SK-N-SH (cell line): Measurements from ENCODE around the gene SMYD3. TPM values are rescaled to one million over a fixed set of nuclear protein-coding genes. Genes with fewer than 3 reads are reported as not detected.
A peak's percentile ranks its signal among the peaks of the same experiment; 100 is the strongest.

Experiments
- CTCF ChIA-PET: fragments of 300-600, 350-600 bp; formaldehyde crosslinking; extraction: SDS; loops from one replicate; lab custom pipeline; 2021; lab: Yijun Ruan, JAX
- POLR2A ChIA-PET: fragments of 350-600 bp; sonication (Branson Sonifier 250); formaldehyde crosslinking; extraction: SDS; loops from one replicate; lab custom pipeline; 2020; ENCODE audit warnings: antibody characterized with exemption, inconsistent platforms; lab: Yijun Ruan, JAX
- DNase-seq: peaks from one replicate; pipeline ENCODE4 v3.0.0; 2012
- H2AFZ ChIP-seq: fragments of 200-600 bp; sonication (generic); 2 replicates; pipeline ENCODE4 v1.8.1; 2016; ENCODE audit warnings: antibody characterized with exemption, mild to moderate bottlenecking, low read depth
- H3F3A ChIP-seq: fragments of 200-600 bp; sonication (generic); replicated peaks from 2 replicates; pipeline ENCODE3; 2016; ENCODE audit warnings: antibody characterized with exemption, mild to moderate bottlenecking; ENCODE audit not compliant: insufficient read depth
- H3K27ac ChIP-seq, 2 experiments: fragments of 200-500 bp in 1 of 2; fragments of 200-600 bp in 1 of 2; sonication (Bioruptor generic) in 1 of 2; sonication (generic), shearing (Covaris generic) in 1 of 2; 2 replicates each; pipeline versions ENCODE4 v1.5.1 to v1.6.1; 2014 to 2016; ENCODE audit warnings: low read depth in 2 of 2, inconsistent platforms in 1 of 2, low read length in 1 of 2, mild to moderate bottlenecking in 1 of 2, mixed read lengths in 1 of 2
- H3K27me3 ChIP-seq: fragments of 200-600 bp; sonication (generic), shearing (Covaris generic); 2 replicates; pipeline ENCODE4 v1.6.1; 2016; ENCODE audit warnings: mixed run types; ENCODE audit not compliant: insufficient read depth
- H3K36me3 ChIP-seq, 2 experiments: fragments of 200-500 bp in 1 of 2; fragments of 200-600 bp in 1 of 2; sonication (Bioruptor generic) in 1 of 2; sonication (generic) in 1 of 2; replicated peaks in 1 of 2; 2 replicates each; pipeline versions ENCODE3 to v1.5.1; 2014 to 2016; ENCODE audit warnings: low read length in 1 of 2, mild to moderate bottlenecking in 1 of 2; ENCODE audit not compliant: insufficient read depth in 2 of 2, control insufficient read depth in 1 of 2
- H3K4me1 ChIP-seq, 2 experiments: fragments of 200-500 bp in 1 of 2; fragments of 200-600 bp in 1 of 2; sonication (Bioruptor generic) in 1 of 2; sonication (generic), shearing (Covaris generic) in 1 of 2; 2 replicates each; pipeline versions ENCODE4 v1.5.1 to v1.6.1; 2014 to 2016; ENCODE audit warnings: low read depth in 1 of 2, low read length in 1 of 2, mixed run types in 1 of 2; ENCODE audit not compliant: insufficient read depth in 2 of 2, control insufficient read depth in 1 of 2
- H3K4me2 ChIP-seq: fragments of 200-600 bp; sonication (generic), shearing (Covaris generic); 2 replicates; pipeline ENCODE4 v1.6.1; 2017; ENCODE audit warnings: mixed run types
- H3K4me3 ChIP-seq, 2 experiments: fragments of 200-500 bp in 1 of 2; fragments of 200-600 bp in 1 of 2; sonication (Bioruptor generic) in 1 of 2; sonication (generic), shearing (Covaris generic) in 1 of 2; 2 replicates each; pipeline versions ENCODE4 v1.5.1 to v1.8.1; 2014 to 2016; ENCODE audit warnings: low read depth in 2 of 2, inconsistent platforms in 1 of 2, low read length in 1 of 2, mild to moderate bottlenecking in 1 of 2, mixed read lengths in 1 of 2, moderate library complexity in 1 of 2
- H3K79me2 ChIP-seq: fragments of 200-600 bp; sonication (generic); 2 replicates; pipeline ENCODE4 v1.8.1; 2017; ENCODE audit warnings: mild to moderate bottlenecking; ENCODE audit not compliant: insufficient read depth
- H3K9ac ChIP-seq: fragments of 200-600 bp; sonication (generic); 2 replicates; pipeline ENCODE4 v1.6.1; 2017; ENCODE audit warnings: mixed run types
- H3K9me2 ChIP-seq: fragments of 200-600 bp; sonication (generic); 2 replicates; pipeline ENCODE4 v1.6.1; 2017; ENCODE audit warnings: mixed run types
- H3K9me3 ChIP-seq: fragments of 200-600 bp; sonication (generic); 2 replicates; pipeline ENCODE4 v1.6.1; 2017; ENCODE audit warnings: mixed run types, mild to moderate bottlenecking, moderate library complexity
- H4K20me1 ChIP-seq: fragments of 200-600 bp; sonication (generic); 2 replicates; pipeline ENCODE4 v1.6.1; 2017; ENCODE audit warnings: mild to moderate bottlenecking, mixed run types; ENCODE audit not compliant: insufficient read depth
- CHD2 ChIP-seq: fragments of 150-350 bp; IDR thresholded peaks from 2 replicates; pipeline ENCODE4 v1.6.1; 2018; ENCODE audit warnings: low read length; ENCODE audit not compliant: partially characterized antibody
- ELF1 ChIP-seq: IDR thresholded peaks from 2 replicates; pipeline ENCODE4 v1.4.0; 2012
- EP300 ChIP-seq, 2 experiments: IDR thresholded peaks; 2 replicates each; pipeline versions ENCODE4 v1.4.0 to v1.6.1; 2012; ENCODE audit warnings: borderline replicate concordance in 1 of 2, low read depth in 1 of 2, low read length in 1 of 2
- EZH2phosphoT487 ChIP-seq: fragments of 200-600 bp; sonication (generic); IDR thresholded peaks from 2 replicates; pipeline ENCODE4 v1.6.1; 2017; ENCODE audit warnings: low read depth, mixed run types, mild to moderate bottlenecking, antibody characterized with exemption, moderate library complexity, borderline replicate concordance
- FOXJ3 ChIP-seq: sonication (generic); formaldehyde crosslinking; IDR thresholded peaks from 2 replicates; pipeline ENCODE4 v1.5.1; 2020; ENCODE audit warnings: mild to moderate bottlenecking, missing genetic modification reagents
- FOXM1 ChIP-seq: IDR thresholded peaks from 2 replicates; pipeline ENCODE4 v1.4.0; 2012; ENCODE audit warnings: low read depth, mild to moderate bottlenecking
- GABPA ChIP-seq: IDR thresholded peaks from 2 replicates; pipeline ENCODE4 v1.4.0; 2012; ENCODE audit warnings: low read depth, mild to moderate bottlenecking
- GATA2 ChIP-seq: sonication (generic); formaldehyde crosslinking; IDR thresholded peaks from 2 replicates; pipeline ENCODE4 v1.5.0; 2020; ENCODE audit warnings: mild to moderate bottlenecking, missing genetic modification reagents
- IRF3 ChIP-seq: fragments of 150-350 bp; IDR thresholded peaks from 2 replicates; pipeline ENCODE4 v1.6.1; 2016; ENCODE audit warnings: mild to moderate bottlenecking, low read depth, low read length
- MEF2A ChIP-seq: IDR thresholded peaks from 2 replicates; pipeline ENCODE4 v1.4.0; 2012; ENCODE audit warnings: low read depth, borderline replicate concordance
- MXI1 ChIP-seq: IDR thresholded peaks from 2 replicates; pipeline ENCODE4 v1.6.1; 2012; ENCODE audit warnings: mild to moderate bottlenecking, low read depth, low read length, improper control_type of control experiment
- NRF1 ChIP-seq: IDR thresholded peaks from 2 replicates; pipeline ENCODE4 v1.6.1; 2012; ENCODE audit warnings: low read depth, mild to moderate bottlenecking, low read length
- PBX3 ChIP-seq: IDR thresholded peaks from 2 replicates; pipeline ENCODE4; 2012
- POLR2AphosphoS5 ChIP-seq: IDR thresholded peaks from 2 replicates; pipeline ENCODE4 v1.6.1; 2012; ENCODE audit warnings: low read depth, low read length
- RAD21 ChIP-seq: IDR thresholded peaks from 2 replicates; pipeline ENCODE4 v1.6.1; 2012; ENCODE audit warnings: mild to moderate bottlenecking, low read length
- RFX5 ChIP-seq: IDR thresholded peaks from 2 replicates; pipeline ENCODE4 v1.6.1; 2012; ENCODE audit warnings: mild to moderate bottlenecking, improper control_type of control experiment, low read length
- RXRA ChIP-seq: IDR thresholded peaks from 2 replicates; pipeline ENCODE4 v1.4.0; 2012; ENCODE audit warnings: low read depth, mild to moderate bottlenecking, borderline replicate concordance
- TAF1 ChIP-seq: IDR thresholded peaks from 2 replicates; pipeline ENCODE4 v1.6.1; 2012; ENCODE audit warnings: low read depth, mild to moderate bottlenecking, low read length, moderate library complexity, borderline replicate concordance
- TCF12 ChIP-seq: IDR thresholded peaks from 2 replicates; pipeline ENCODE4 v1.4.0; 2012
- TEAD4 ChIP-seq: IDR thresholded peaks from 2 replicates; pipeline ENCODE4 v1.4.0; 2012; ENCODE audit warnings: mild to moderate bottlenecking, borderline replicate concordance; ENCODE audit not compliant: insufficient read depth
- YY1 ChIP-seq: IDR thresholded peaks from 2 replicates; pipeline ENCODE4 v1.4.0; 2012; ENCODE audit warnings: low read depth, mild to moderate bottlenecking
- WGBS: methylation state at CpG from one replicate; pipeline ENCODE4 v1.1.6; 2017; ENCODE audit warnings: low lambda C conversion rate; 5-methylcytosine and 5-hydroxymethylcytosine counted together
- polyA plus RNA-seq, 3 experiments: library from polyadenylated mRNA; depleted of rRNA; stranded (reverse); fragments of >200 nt; gene quantifications; 2 replicates each; pipeline ENCODE4 v1.2.3, GENCODE V29; 2012
- TF ChIP-seq, protein P1 (sequence below): IDR thresholded peaks from 2 replicates; pipeline ENCODE4 v1.4.0; 2012; ENCODE audit warnings: low read depth, borderline replicate concordance
- TF ChIP-seq, protein P2 (sequence below): IDR thresholded peaks from 2 replicates; pipeline ENCODE4 v1.6.1; 2012; ENCODE audit warnings: mild to moderate bottlenecking, low read depth, low read length, moderate library complexity
- TF ChIP-seq, protein P3 (sequence below): fragments of 150-350 bp; IDR thresholded peaks from 2 replicates; pipeline ENCODE4 v1.6.1; 2017; ENCODE audit warnings: antibody characterized with exemption, low read length, low read depth, borderline replicate concordance
- TF ChIP-seq, protein P4 (sequence below): IDR thresholded peaks from 2 replicates; pipeline ENCODE4 v1.4.0; 2012; ENCODE audit warnings: low read depth, borderline replicate concordance

The SMYD3 gene
- polyA plus RNA-seq, 1 of the 3 experiments (the other 2 are of a cell fraction), result 31.4 TPM

DNA sequence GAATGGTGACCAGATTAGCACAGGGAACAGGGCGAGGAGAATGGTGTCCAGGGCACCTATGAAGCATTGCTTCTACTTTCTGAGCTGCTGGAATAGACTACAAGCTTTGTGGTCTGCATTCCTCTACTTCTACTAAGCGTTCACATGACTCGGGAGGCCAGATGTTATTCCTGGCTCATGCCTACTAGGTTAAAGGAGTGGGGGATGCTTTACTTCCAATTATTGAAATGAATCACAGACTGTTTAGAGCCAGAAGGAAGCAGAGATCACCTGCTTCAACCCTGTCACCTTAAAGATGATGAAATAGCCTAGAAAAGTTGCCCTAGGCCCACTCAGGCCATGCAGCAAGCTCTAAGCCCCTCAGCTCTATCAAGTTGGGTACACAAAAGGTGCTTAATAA is 718.8 kb downstream of the SMYD3 start:
- H3K4me2 ChIP-seq, result peak overlapping the region; percentile 50
- peak overlapping the region; percentile 30; the same call in 1 of the 2 replicates for H3K9ac ChIP-seq
- no peak overlapping the region for H2AFZ ChIP-seq
- 22% methylated on average over 3 of the region's 3 CpGs for WGBS
- H3K27ac ChIP-seq, result peak overlapping the region; percentile 86 to 100
- no peaks in the 10 kb centered on the region for H3K27me3 ChIP-seq
- no peaks in the 10 kb centered on the region for H3K36me3 ChIP-seq
- no peaks in the 10 kb centered on the region for H3K79me2 ChIP-seq
- H3K9me2 ChIP-seq, result no peaks in the 10 kb centered on the region
- peaks cover 4% of the 10 kb centered on the region for H3F3A ChIP-seq
- ChIA-PET POLR2A (no interaction called here), CTCF (interaction anchor here (0.8 kb wide), 1 partner anchor 635 kb away, joined by 3 read pairs; no protein-coding TSS in a partner anchor)
- H3K9me3 ChIP-seq, result no peaks in the 10 kb centered on the region
- H4K20me1 ChIP-seq, result no peaks in the 10 kb centered on the region
- no peak for DNase-seq
- peaks cover 20 to 49% of the 10 kb centered on the region in 2 experiments for H3K4me1 ChIP-seq
- no peak overlapping the region for H3K4me3 ChIP-seq
- TF ChIP-seq RFX5, result no peak
- no peak for TF ChIP-seq RAD21
- no peak for TF ChIP-seq IRF3
- TF ChIP-seq YY1, result no peak
- TF ChIP-seq GATA2 (CRISPR knock-in tag), result no peak
- TF ChIP-seq FOXJ3 (CRISPR knock-in tag), result no peak
- TF ChIP-seq, protein P1, sequence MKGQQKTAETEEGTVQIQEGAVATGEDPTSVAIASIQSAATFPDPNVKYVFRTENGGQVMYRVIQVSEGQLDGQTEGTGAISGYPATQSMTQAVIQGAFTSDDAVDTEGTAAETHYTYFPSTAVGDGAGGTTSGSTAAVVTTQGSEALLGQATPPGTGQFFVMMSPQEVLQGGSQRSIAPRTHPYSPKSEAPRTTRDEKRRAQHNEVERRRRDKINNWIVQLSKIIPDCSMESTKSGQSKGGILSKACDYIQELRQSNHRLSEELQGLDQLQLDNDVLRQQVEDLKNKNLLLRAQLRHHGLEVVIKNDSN, result peak; percentile 87
- 0 out of 2 replicates have a peak, but pooled peaks have one; percentile 33 for TF ChIP-seq ELF1
- TF ChIP-seq EP300 (IDR thresholded peaks at IDR 0.05; ENCODE audit: borderline replicate concordance in 1 of 2, low read depth in 1 of 2, low read length in 1 of 2), result peak; percentile 75 to 97
- TF ChIP-seq TCF12, result peak; percentile 99
- no peak for TF ChIP-seq GABPA
- no peak for TF ChIP-seq EZH2phosphoT487
- peak; percentile 84 for TF ChIP-seq TEAD4
- TF ChIP-seq MXI1, result no peak
- peak; percentile 14; the same call in 1 of the 2 replicates for TF ChIP-seq TAF1
- TF ChIP-seq, protein P2, sequence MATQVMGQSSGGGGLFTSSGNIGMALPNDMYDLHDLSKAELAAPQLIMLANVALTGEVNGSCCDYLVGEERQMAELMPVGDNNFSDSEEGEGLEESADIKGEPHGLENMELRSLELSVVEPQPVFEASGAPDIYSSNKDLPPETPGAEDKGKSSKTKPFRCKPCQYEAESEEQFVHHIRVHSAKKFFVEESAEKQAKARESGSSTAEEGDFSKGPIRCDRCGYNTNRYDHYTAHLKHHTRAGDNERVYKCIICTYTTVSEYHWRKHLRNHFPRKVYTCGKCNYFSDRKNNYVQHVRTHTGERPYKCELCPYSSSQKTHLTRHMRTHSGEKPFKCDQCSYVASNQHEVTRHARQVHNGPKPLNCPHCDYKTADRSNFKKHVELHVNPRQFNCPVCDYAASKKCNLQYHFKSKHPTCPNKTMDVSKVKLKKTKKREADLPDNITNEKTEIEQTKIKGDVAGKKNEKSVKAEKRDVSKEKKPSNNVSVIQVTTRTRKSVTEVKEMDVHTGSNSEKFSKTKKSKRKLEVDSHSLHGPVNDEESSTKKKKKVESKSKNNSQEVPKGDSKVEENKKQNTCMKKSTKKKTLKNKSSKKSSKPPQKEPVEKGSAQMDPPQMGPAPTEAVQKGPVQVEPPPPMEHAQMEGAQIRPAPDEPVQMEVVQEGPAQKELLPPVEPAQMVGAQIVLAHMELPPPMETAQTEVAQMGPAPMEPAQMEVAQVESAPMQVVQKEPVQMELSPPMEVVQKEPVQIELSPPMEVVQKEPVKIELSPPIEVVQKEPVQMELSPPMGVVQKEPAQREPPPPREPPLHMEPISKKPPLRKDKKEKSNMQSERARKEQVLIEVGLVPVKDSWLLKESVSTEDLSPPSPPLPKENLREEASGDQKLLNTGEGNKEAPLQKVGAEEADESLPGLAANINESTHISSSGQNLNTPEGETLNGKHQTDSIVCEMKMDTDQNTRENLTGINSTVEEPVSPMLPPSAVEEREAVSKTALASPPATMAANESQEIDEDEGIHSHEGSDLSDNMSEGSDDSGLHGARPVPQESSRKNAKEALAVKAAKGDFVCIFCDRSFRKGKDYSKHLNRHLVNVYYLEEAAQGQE, result peak; percentile 41; the same call in 1 of the 2 replicates
- TF ChIP-seq MEF2A, result peak; percentile 76; the same call in 1 of the 2 replicates
- peak; percentile 86 for TF ChIP-seq PBX3
- peak; percentile 67; the same call in 1 of the 2 replicates for TF ChIP-seq RXRA
- TF ChIP-seq FOXM1, result peak; percentile 77
- TF ChIP-seq POLR2AphosphoS5, result peak; percentile 87
- TF ChIP-seq, protein P3, sequence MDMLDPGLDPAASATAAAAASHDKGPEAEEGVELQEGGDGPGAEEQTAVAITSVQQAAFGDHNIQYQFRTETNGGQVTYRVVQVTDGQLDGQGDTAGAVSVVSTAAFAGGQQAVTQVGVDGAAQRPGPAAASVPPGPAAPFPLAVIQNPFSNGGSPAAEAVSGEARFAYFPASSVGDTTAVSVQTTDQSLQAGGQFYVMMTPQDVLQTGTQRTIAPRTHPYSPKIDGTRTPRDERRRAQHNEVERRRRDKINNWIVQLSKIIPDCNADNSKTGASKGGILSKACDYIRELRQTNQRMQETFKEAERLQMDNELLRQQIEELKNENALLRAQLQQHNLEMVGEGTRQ, result 0 out of 2 replicates have a peak, but pooled peaks have one; percentile 25
- TF ChIP-seq CHD2, result no peak
- TF ChIP-seq, protein P4, sequence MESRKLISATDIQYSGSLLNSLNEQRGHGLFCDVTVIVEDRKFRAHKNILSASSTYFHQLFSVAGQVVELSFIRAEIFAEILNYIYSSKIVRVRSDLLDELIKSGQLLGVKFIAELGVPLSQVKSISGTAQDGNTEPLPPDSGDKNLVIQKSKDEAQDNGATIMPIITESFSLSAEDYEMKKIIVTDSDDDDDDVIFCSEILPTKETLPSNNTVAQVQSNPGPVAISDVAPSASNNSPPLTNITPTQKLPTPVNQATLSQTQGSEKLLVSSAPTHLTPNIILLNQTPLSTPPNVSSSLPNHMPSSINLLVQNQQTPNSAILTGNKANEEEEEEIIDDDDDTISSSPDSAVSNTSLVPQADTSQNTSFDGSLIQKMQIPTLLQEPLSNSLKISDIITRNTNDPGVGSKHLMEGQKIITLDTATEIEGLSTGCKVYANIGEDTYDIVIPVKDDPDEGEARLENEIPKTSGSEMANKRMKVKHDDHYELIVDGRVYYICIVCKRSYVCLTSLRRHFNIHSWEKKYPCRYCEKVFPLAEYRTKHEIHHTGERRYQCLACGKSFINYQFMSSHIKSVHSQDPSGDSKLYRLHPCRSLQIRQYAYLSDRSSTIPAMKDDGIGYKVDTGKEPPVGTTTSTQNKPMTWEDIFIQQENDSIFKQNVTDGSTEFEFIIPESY, result peak; percentile 80; the same call in 1 of the 2 replicates
- no peak for TF ChIP-seq NRF1
